Prostate gland (tissue), 2 donors: ENCODE data around the gene NFKBIB. TPM values are rescaled to one million over a fixed set of nuclear protein-coding genes. Genes with fewer than 3 reads are reported as not detected.
"Not testable (repeated sequence)": the region's sequence is repeated elsewhere in the genome, so short reads cannot be mapped to it uniquely, and the experiment has no call there.

ENCODE experiments used
- DNase-seq: peaks from one replicate; pipeline ENCODE4 v3.0.0-alpha.2; 2019; ENCODE audit warnings: low spot score
- H3K27ac ChIP-seq, 2 donors: fragments of 200-600 bp; sonication (generic); 2 replicates each; pipeline ENCODE4 v1.5.1; 2017 to 2019
- H3K27me3 ChIP-seq: fragments of 200-600 bp; sonication (generic); replicated peaks from 2 replicates; pipeline ENCODE4 v1.5.1; 2019; ENCODE audit not compliant: insufficient read depth
- H3K36me3 ChIP-seq, 2 donors: fragments of 200-600 bp; sonication (generic); 1 replicate in 1 of 2; 2 replicates in 1 of 2; pipeline versions ENCODE4 v1.5.1 to v1.8.1; 2017 to 2019
- H3K4me1 ChIP-seq: fragments of 200-600 bp; sonication (generic); replicated peaks from 2 replicates; pipeline ENCODE4 v1.5.1; 2019
- H3K4me3 ChIP-seq, 2 donors: fragments of 200-600 bp; sonication (generic); 2 replicates each; pipeline ENCODE4 v1.5.1; 2017 to 2019
- H3K9me3 ChIP-seq: fragments of 200-600 bp; sonication (generic); 2 replicates; pipeline ENCODE4 v1.5.1; 2017
- CTCF ChIP-seq, 4 experiments: fragments of 200-600 bp in 2 of 4; fragments of 450-650 bp in 2 of 4; sonication (generic) in 2 of 4; IDR thresholded peaks; 1 replicate in 3 of 4; 2 replicates in 1 of 4; pipeline ENCODE4 v1.5.1; 2016 to 2019; ENCODE audit warnings: antibody characterized with exemption in 4 of 4, mild to moderate bottlenecking in 2 of 4, moderate library complexity in 2 of 4
- POLR2A ChIP-seq: fragments of 450-650 bp; IDR thresholded peaks from one replicate; pipeline ENCODE4 v1.6.1; 2016; ENCODE audit warnings: antibody characterized with exemption, mild to moderate bottlenecking
- POLR2AphosphoS5 ChIP-seq: sonication (generic); formaldehyde crosslinking; IDR thresholded peaks from one replicate; pipeline ENCODE4 v1.6.1; 2017; ENCODE audit warnings: antibody characterized with exemption
- WGBS: methylation state at CpG from one replicate; pipeline ENCODE4 v1.1.5; 2018; 5-methylcytosine and 5-hydroxymethylcytosine counted together
- intact Hi-C: fragments of 100-400 bp; cut with DNase I; formaldehyde crosslinking; loops from one replicate; pipeline ENCODE4 v1.14.2; 2022
- total RNA-seq, 2 donors: library from RNA; depleted of rRNA; stranded (reverse); fragments of >200 nt; gene quantifications; one replicate each; pipeline ENCODE4 v1.1.0, GENCODE V29; 2016

The NFKBIB gene
- total RNA-seq, 2 donors from 2014 or later: 29.8 to 50.6 TPM

- intact Hi-C loops: loop anchor here (5.0 to 10.0 kb wide), 3 partner anchors 199 to 529 kb away; partner anchors contain the start of genes ACTN4 and FAM98C
- DNase-seq: no peak
- 86% methylated on average over 4 of the region's 4 CpGs for WGBS
- Histone ChIP-seq H3K4me3 (no peak overlapping the region), H3K9me3 (no peaks in the 10 kb centered on the region), H3K4me1 (peaks cover 5% of the 10 kb centered on the region), H3K36me3 (no peaks in the 10 kb centered on the region), H3K27me3 (no peaks in the 10 kb centered on the region), H3K27ac (no peak overlapping the region)
- no peak for TF ChIP-seq CTCF (IDR thresholded peaks at IDR 0.05)
- TF ChIP-seq POLR2AphosphoS5: no peak
- TF ChIP-seq POLR2A: no peak
Observed at GRCh38 chr19:38933544-38933943, 33.8 kb downstream of the NFKBIB start.

GRCh38 chr19:38939957-38940356 is 40.2 kb downstream of the NFKBIB start:
- no peaks in the 10 kb centered on the region for H3K36me3 ChIP-seq
- DNase-seq: no peak
- H3K27ac ChIP-seq: no peak overlapping the region
- no peaks in the 10 kb centered on the region for H3K4me1 ChIP-seq
- no peak for TF ChIP-seq POLR2AphosphoS5
- no peak for TF ChIP-seq POLR2A
- TF ChIP-seq CTCF (IDR thresholded peaks at IDR 0.05): no peak
- intact Hi-C loops: loop anchor here (10.0 kb wide), 2 partner anchors 205 to 535 kb away; partner anchors contain the start of gene FAM98C
- H3K9me3 ChIP-seq: no peaks in the 10 kb centered on the region
- H3K4me3 ChIP-seq: no peak overlapping the region
- 26% methylated on average over 5 of the region's 5 CpGs for WGBS
- no peaks in the 10 kb centered on the region for H3K27me3 ChIP-seq

- H3K36me3 ChIP-seq, DNase-seq, H3K4me3 ChIP-seq, H3K27me3 ChIP-seq, intact Hi-C loops, H3K4me1 ChIP-seq, H3K27ac ChIP-seq, H3K9me3 ChIP-seq: not testable (repeated sequence)
- 81% methylated on average over 5 of the region's 5 CpGs for WGBS
Observed at GRCh38 chr19:38941466-38941865, 41.7 kb downstream of the NFKBIB start.

- H3K4me1 ChIP-seq: no peaks in the 10 kb centered on the region
- no peaks in the 10 kb centered on the region for H3K27me3 ChIP-seq
- 82% methylated on average over 2 of the region's 2 CpGs for WGBS
- no peak for DNase-seq
- no peak overlapping the region for H3K4me3 ChIP-seq
- TF ChIP-seq POLR2AphosphoS5 (no peak), POLR2A (no peak), CTCF (IDR thresholded peaks at IDR 0.05) (no peak)
- intact Hi-C loops: no loop called here
- H3K27ac ChIP-seq: no peak overlapping the region
- no peaks in the 10 kb centered on the region for H3K36me3 ChIP-seq
- H3K9me3 ChIP-seq: no peaks in the 10 kb centered on the region
Observed at GRCh38 chr19:38941979-38942378, 42.2 kb downstream of the NFKBIB start.

- intact Hi-C loops: no loop called here
- no peaks in the 10 kb centered on the region for H3K27me3 ChIP-seq
- H3K4me3 ChIP-seq: no peak overlapping the region
- no peaks in the 10 kb centered on the region for H3K9me3 ChIP-seq
- no peak for DNase-seq
- TF ChIP-seq POLR2A (no peak), POLR2AphosphoS5 (no peak), CTCF (IDR thresholded peaks at IDR 0.05) (no peak)
- no peak overlapping the region for H3K27ac ChIP-seq
- 85% methylated on average over 20 of the region's 20 CpGs for WGBS
- no peaks in the 10 kb centered on the region for H3K36me3 ChIP-seq
- no peaks in the 10 kb centered on the region for H3K4me1 ChIP-seq
Observed at GRCh38 chr19:38942471-38943181, 42.9 kb downstream of the NFKBIB start.
